Measurements from ENCODE around the gene RBM7. TPM values are rescaled to one million over a fixed set of nuclear protein-coding genes. Genes with fewer than 3 reads are reported as not detected.

Gene RBM7
- total RNA-seq, 1 experiment from 2014 or later = 27.9 TPM

- H3K27me3 ChIP-seq (ENCODE audit: insufficient read depth, low read length) = no peaks in the 10 kb centered on the region
- no peaks in the 10 kb centered on the region for H3K9me2 ChIP-seq (ENCODE audit: insufficient read depth)
- H3K9ac ChIP-seq (ENCODE audit: low read length) = no peak overlapping the region
- DNase-seq (ENCODE audit: low read depth, low spot score) (no peak), ATAC-seq (no peak)
- peaks cover 40% of the 10 kb centered on the region for H3K79me2 ChIP-seq (ENCODE audit: insufficient read depth, low read length)
- H2AFZ ChIP-seq (ENCODE audit: low read depth, low read length, poor library complexity, severe bottlenecking) = no peak overlapping the region
- H3K9me3 ChIP-seq (ENCODE audit: control insufficient read depth in 1 of 2, insufficient read depth in 1 of 2, low read depth in 1 of 2, low read length in 2 of 2) = no peaks in the 10 kb centered on the region
- no peak overlapping the region for H3K27ac ChIP-seq (ENCODE audit: low read depth, low read length)
- intact Hi-C loops (cut with micrococcal nuclease) = no loop called here
- H4K20me1 ChIP-seq (ENCODE audit: insufficient read depth) = no peaks in the 10 kb centered on the region
- CTCF ChIA-PET = no interaction called here
- POLR2A ChIA-PET = interaction anchor here (0.6 kb wide), 1 partner anchor 9 kb away, joined by 3 read pairs; no protein-coding TSS in a partner anchor
- H3K4me2 ChIP-seq (ENCODE audit: low read length) = peak overlapping the region; percentile 88; the same call in 1 of the 2 replicates
- no TSS peak for BruUV-seq (replicated peaks)
- peaks cover 5 to 19% of the 10 kb centered on the region in 2 experiments; a peak in 3 of 4 replicates for H3K4me1 ChIP-seq (ENCODE audit: control insufficient read depth in 1 of 2, insufficient read depth in 2 of 2, low read length in 2 of 2)
- RAD21 ChIA-PET (ENCODE audit: low non-redundant PET in 1 of 2, low total read pairs in 2 of 2, uncharacterized antibody in 2 of 2, unreplicated experiment in 2 of 2) = no interaction called here
- no peak overlapping the region for H3K4me3 ChIP-seq (replicated peaks in 1 of 2; ENCODE audit: low read depth in 1 of 2, low read length in 2 of 2)
- 0 out of 4 replicates have a peak, but pooled peaks cover 0 to 5% of the 10 kb centered on the region in 2 experiments for H3K36me3 ChIP-seq (ENCODE audit: control insufficient read depth in 1 of 2, insufficient read depth in 2 of 2, low read length in 2 of 2)
- TF ChIP-seq EZH2 (IDR thresholded peaks at IDR 0.05) (no peak), YY1 (IDR thresholded peaks at IDR 0.05; ENCODE audit: extremely low read depth, insufficient replicate concordance, low read depth, low read length) (no peak), EZH2phosphoT487 (IDR thresholded peaks at IDR 0.05; ENCODE audit: borderline replicate concordance) (no peak), ELF1 (IDR thresholded peaks at IDR 0.05; ENCODE audit: borderline replicate concordance, low read depth) (no peak), POLR2AphosphoS5 (IDR thresholded peaks at IDR 0.05; ENCODE audit: low read depth, low read length) (no peak), FOSL1 (IDR thresholded peaks at IDR 0.05; ENCODE audit: low read depth) (no peak), ZFX (IDR thresholded peaks at IDR 0.05) (no peak)
Measured at GRCh38 chr11:114438303-114438702, 37.8 kb downstream of the RBM7 start.

- Histone ChIP-seq H3K27me3 (ENCODE audit: insufficient read depth, low read length) (no peaks in the 10 kb centered on the region), H3K79me2 (ENCODE audit: insufficient read depth, low read length) (peaks cover 52% of the 10 kb centered on the region), H3K36me3 (ENCODE audit: control insufficient read depth in 1 of 2, insufficient read depth in 2 of 2, low read length in 2 of 2) (peaks cover 4 to 10% of the 10 kb centered on the region in 2 experiments; a peak in 2 of 4 replicates), H3K9me3 (ENCODE audit: control insufficient read depth in 1 of 2, insufficient read depth in 1 of 2, low read depth in 1 of 2, low read length in 2 of 2) (no peaks in the 10 kb centered on the region), H3K27ac (ENCODE audit: low read depth, low read length) (peak within 1 kb of the TSS; percentile 64), H3K9ac (ENCODE audit: low read length) (peak within 1 kb of the TSS; percentile 82), H3K4me1 (ENCODE audit: control insufficient read depth in 1 of 2, insufficient read depth in 2 of 2, low read length in 2 of 2) (peaks cover 5 to 19% of the 10 kb centered on the region in 2 experiments; a peak in 3 of 4 replicates), H2AFZ (ENCODE audit: low read depth, low read length, poor library complexity, severe bottlenecking) (peak within 1 kb of the TSS; percentile 79), H4K20me1 (ENCODE audit: insufficient read depth) (no peaks in the 10 kb centered on the region), H3K4me2 (ENCODE audit: low read length) (peak within 1 kb of the TSS; percentile 88), H3K4me3 (replicated peaks in 1 of 2; ENCODE audit: low read depth in 1 of 2, low read length in 2 of 2) (peak within 1 kb of the TSS; percentile 81 to 95), H3K9me2 (ENCODE audit: insufficient read depth) (no peaks in the 10 kb centered on the region)
- RAD21 ChIA-PET (ENCODE audit: low non-redundant PET in 1 of 2, low total read pairs in 2 of 2, uncharacterized antibody in 2 of 2, unreplicated experiment in 2 of 2) = no interaction called here
- POLR2A ChIA-PET = interaction anchor here (1.2 kb wide), 1 partner anchor 9 kb away, joined by 4 read pairs; no protein-coding TSS in a partner anchor
- intact Hi-C loops (cut with micrococcal nuclease) = loop anchor here (1.0 kb wide), 1 partner anchor 39 kb away; the partner anchor contains the start of genes C11orf71 and RBM7
- CTCF ChIA-PET = no interaction called here
- ATAC-seq = peak; percentile 96
- DNase-seq (ENCODE audit: low read depth, low spot score) = peak; percentile 89
- BruUV-seq (replicated peaks) = no TSS peak
- TF ChIP-seq RAD21 (IDR thresholded peaks at IDR 0.05; ENCODE audit: low read depth) (peak; percentile 29), FOSL1 (IDR thresholded peaks at IDR 0.05; ENCODE audit: low read depth) (no peak), POLR2A (IDR thresholded peaks at IDR 0.05; ENCODE audit: borderline replicate concordance, extremely low read depth, insufficient read depth, insufficient read length) (peak; percentile 56), MAX (IDR thresholded peaks at IDR 0.05) (peak; percentile 98), POLR2AphosphoS5 (IDR thresholded peaks at IDR 0.05; ENCODE audit: low read depth, low read length) (peak; percentile 80), EZH2 (IDR thresholded peaks at IDR 0.05) (no peak), SIN3A (IDR thresholded peaks at IDR 0.05; ENCODE audit: low read depth) (peak; percentile 26), CBX3 (IDR thresholded peaks at IDR 0.05; ENCODE audit: low read depth) (peak; percentile 20; the same call in 1 of the 2 replicates), YY1 (IDR thresholded peaks at IDR 0.05; ENCODE audit: extremely low read depth, insufficient replicate concordance, low read depth, low read length) (peak; percentile 62), ATF3 (IDR thresholded peaks at IDR 0.05) (no peak), SP1 (IDR thresholded peaks at IDR 0.05; ENCODE audit: low read depth) (peak; percentile 35)
- TF ChIP-seq, protein P1, sequence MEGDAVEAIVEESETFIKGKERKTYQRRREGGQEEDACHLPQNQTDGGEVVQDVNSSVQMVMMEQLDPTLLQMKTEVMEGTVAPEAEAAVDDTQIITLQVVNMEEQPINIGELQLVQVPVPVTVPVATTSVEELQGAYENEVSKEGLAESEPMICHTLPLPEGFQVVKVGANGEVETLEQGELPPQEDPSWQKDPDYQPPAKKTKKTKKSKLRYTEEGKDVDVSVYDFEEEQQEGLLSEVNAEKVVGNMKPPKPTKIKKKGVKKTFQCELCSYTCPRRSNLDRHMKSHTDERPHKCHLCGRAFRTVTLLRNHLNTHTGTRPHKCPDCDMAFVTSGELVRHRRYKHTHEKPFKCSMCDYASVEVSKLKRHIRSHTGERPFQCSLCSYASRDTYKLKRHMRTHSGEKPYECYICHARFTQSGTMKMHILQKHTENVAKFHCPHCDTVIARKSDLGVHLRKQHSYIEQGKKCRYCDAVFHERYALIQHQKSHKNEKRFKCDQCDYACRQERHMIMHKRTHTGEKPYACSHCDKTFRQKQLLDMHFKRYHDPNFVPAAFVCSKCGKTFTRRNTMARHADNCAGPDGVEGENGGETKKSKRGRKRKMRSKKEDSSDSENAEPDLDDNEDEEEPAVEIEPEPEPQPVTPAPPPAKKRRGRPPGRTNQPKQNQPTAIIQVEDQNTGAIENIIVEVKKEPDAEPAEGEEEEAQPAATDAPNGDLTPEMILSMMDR (IDR thresholded peaks at IDR 0.05 in 2 of 3, conservative IDR thresholded peaks at IDR 0.05 in 1 of 3; ENCODE audit: borderline replicate concordance in 1 of 3, insufficient read depth in 1 of 3, low read depth in 2 of 3, low read length in 2 of 3) = peak in 1 of 3 experiments; percentile 32; a peak in 1 of 6 replicates
Measured at GRCh38 chr11:114439229-114440120, 39.0 kb downstream of the RBM7 start, which contains the start of gene REXO2. Gene REXO2, plus strand, starts transcription at chr11:114439467. Its CDS starts 62 bp downstream, at chr11:114439529.

Measured in HCT116 (cell line).